Activated CD4-positive, alpha-beta T cell treated with anti-CD3 and anti-CD28 coated beads, Interleukin-2, amount 10 ng/mL, durations not matched to agents 7 days and 5 days (primary cell): ENCODE results near the gene AEBP2. TPM values are rescaled to one million over a fixed set of nuclear protein-coding genes. Genes with fewer than 3 reads are reported as not detected.
"Not testable (repeated sequence)": the region's sequence is repeated elsewhere in the genome, so short reads cannot be mapped to it uniquely, and the experiment has no call there.

ENCODE experiments used
- CTCF ChIA-PET: fragments of 350-600 bp; sonication (Branson Sonifier 250); formaldehyde crosslinking; loops from one replicate; lab custom pipeline; 2021; ENCODE audit warnings: antibody characterized with exemption; lab: Charles Lee
- POLR2A ChIA-PET: fragments of 350-600 bp; sonication (Branson Sonifier 250); formaldehyde crosslinking; loops from one replicate; lab custom pipeline; 2021; ENCODE audit warnings: antibody characterized with exemption; lab: Charles Lee
- DNase-seq: peaks from one replicate; pipeline ENCODE4 v3.0.0-alpha.2; 2020
- H3K27ac Mint-ChIP-seq: one replicate; pipeline ENCODE4 v1.8.0; 2021; ENCODE audit warnings: mild to moderate bottlenecking, moderate library complexity, mixed read lengths
- H3K27me3 Mint-ChIP-seq: one replicate; pipeline ENCODE4 v1.8.0; 2021; ENCODE audit warnings: mixed read lengths
- H3K36me3 Mint-ChIP-seq: one replicate; pipeline ENCODE4 v1.8.0; 2021; ENCODE audit warnings: low read depth, mixed read lengths
- H3K4me1 Mint-ChIP-seq: one replicate; pipeline ENCODE4 v1.8.0; 2021; ENCODE audit warnings: mixed read lengths
- H3K4me3 Mint-ChIP-seq: one replicate; pipeline ENCODE4 v1.8.0; 2021; ENCODE audit warnings: mild to moderate bottlenecking, moderate library complexity, mixed read lengths
- H3K9me3 Mint-ChIP-seq: one replicate; pipeline ENCODE4 v1.8.0; 2021; ENCODE audit warnings: mixed read lengths
- total RNA-seq, 2 experiments: library from RNA; stranded (reverse); gene quantifications; one replicate each; pipeline ENCODE4 v1.2.3, GENCODE V29; 2021

The AEBP2 gene, protein sequence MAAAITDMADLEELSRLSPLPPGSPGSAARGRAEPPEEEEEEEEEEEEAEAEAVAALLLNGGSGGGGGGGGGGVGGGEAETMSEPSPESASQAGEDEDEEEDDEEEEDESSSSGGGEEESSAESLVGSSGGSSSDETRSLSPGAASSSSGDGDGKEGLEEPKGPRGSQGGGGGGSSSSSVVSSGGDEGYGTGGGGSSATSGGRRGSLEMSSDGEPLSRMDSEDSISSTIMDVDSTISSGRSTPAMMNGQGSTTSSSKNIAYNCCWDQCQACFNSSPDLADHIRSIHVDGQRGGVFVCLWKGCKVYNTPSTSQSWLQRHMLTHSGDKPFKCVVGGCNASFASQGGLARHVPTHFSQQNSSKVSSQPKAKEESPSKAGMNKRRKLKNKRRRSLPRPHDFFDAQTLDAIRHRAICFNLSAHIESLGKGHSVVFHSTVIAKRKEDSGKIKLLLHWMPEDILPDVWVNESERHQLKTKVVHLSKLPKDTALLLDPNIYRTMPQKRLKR
- total RNA-seq, result 10 to 100 TPM; 45.8 to 49.1 TPM

DNA sequence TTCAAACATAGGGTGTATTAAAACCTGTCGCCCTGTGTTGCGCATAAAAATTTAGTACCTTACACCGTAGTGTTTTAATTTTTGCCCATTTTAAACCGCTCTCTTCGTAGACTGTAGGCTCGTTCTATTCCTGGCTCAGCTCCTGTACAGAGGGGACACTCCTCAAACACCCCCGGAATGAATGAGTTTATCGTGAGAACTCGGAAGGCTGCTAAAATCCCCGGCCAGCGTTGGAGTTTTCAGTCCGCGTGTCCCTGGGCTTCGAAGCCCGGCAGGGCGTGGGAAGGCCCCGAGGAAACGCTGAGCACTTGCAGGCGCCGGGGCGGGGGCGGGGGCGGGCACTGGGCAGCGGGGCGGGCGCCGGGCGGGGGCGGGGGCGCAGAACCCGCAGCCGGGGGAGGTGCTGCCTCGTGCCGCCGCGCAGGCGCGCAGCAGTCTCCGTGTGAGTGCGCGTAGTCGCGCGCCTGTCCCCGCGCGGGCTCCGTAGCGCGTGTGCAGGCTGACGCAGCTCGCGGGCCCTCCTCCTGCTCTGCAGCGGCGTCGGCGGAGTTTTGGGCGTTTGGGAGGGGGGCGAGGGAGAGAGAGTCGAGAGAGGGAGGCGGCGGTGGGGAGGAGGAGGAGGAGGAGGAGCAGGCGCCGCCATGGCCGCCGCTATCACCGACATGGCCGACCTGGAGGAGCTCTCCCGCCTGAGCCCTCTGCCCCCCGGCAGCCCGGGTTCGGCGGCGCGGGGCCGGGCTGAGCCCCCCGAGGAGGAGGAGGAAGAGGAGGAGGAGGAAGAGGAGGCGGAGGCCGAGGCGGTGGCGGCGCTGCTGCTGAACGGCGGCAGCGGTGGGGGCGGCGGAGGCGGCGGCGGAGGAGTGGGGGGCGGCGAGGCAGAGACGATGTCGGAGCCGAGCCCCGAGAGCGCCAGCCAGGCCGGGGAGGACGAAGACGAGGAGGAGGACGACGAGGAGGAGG lies at the start of gene AEBP2:
Gene AEBP2 (plus strand): TSS at position 434 of the 960 bp plus-strand sequence. CDS start 208 bp downstream, at position 642.
- ChIA-PET POLR2A (no interaction called here), CTCF (no interaction called here)
- H3K4me1 Mint-ChIP-seq, result peaks cover 51% of the 10 kb centered on the region
- peak; percentile 95 for DNase-seq
- peaks cover 29% of the 10 kb centered on the region for H3K36me3 Mint-ChIP-seq
- peak within 1 kb of the TSS; percentile 100 for H3K4me3 Mint-ChIP-seq
- H3K27me3 Mint-ChIP-seq, result no peaks in the 10 kb centered on the region
- peak within 1 kb of the TSS; percentile 98 for H3K27ac Mint-ChIP-seq
- H3K9me3 Mint-ChIP-seq, result peaks cover 8% of the 10 kb centered on the region

DNA sequence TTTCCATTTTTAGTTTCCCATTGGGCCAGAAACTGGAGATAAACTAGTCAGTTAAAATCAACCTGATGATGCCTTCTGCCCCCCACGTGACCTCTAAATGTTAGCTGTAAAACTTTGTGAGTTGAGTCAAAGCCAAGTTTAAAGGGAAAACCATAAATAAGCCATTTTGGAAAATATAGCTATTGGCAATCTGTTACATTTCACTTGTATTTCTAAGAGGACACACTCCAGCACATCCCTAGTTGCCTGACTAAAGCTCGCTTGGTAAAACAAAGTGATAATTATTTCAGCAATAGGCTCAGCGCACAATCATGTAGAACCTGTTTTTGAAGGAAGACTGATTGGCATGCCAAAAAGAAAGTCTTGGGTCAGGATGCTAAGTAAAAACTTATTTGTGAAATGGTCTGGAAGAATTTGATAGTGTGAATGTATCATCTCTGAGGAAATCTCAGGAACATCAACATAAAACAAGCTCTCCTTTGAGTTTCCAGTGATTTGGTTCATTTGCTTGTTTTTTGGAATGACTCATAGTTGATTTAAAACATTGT lies 49.2 kb upstream of the AEBP2 start:
- no peaks in the 10 kb centered on the region for H3K4me1 Mint-ChIP-seq
- ChIA-PET POLR2A (no interaction called here), CTCF (interaction anchor here (0.8 kb wide), 1 partner anchor 21 kb away, joined by 3 read pairs; no protein-coding TSS in a partner anchor)

DNA sequence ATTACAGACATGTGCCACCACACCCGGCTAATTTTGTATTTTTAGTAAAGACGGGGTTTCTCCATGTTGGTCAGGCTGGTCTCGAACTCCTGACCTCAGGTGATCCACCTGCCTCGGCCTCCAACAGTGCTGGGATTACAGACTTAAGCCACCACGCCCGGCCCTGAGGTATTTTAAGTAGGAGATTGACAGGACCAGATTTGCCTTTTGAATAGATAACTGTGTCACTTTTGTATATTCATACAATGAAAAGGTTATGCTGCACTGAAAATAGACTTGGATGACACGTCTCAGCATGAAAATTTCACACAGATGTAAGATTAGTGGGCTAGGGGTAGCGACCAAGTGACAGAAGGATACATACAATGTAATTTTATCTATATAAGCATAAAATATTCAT lies 46.6 kb upstream of the AEBP2 start:
- H3K36me3 Mint-ChIP-seq, DNase-seq, H3K27ac Mint-ChIP-seq, H3K4me1 Mint-ChIP-seq, H3K4me3 Mint-ChIP-seq, H3K9me3 Mint-ChIP-seq, CTCF ChIA-PET, H3K27me3 Mint-ChIP-seq, POLR2A ChIA-PET: not testable (repeated sequence)

More for the DNA sequence above, 49.2 kb upstream of the AEBP2 start:
- H3K27ac Mint-ChIP-seq, result no peak overlapping the region
- no peaks in the 10 kb centered on the region for H3K36me3 Mint-ChIP-seq
- no peaks in the 10 kb centered on the region for H3K27me3 Mint-ChIP-seq
- no peak overlapping the region for H3K4me3 Mint-ChIP-seq
- no peak for DNase-seq
- no peaks in the 10 kb centered on the region for H3K9me3 Mint-ChIP-seq

DNA sequence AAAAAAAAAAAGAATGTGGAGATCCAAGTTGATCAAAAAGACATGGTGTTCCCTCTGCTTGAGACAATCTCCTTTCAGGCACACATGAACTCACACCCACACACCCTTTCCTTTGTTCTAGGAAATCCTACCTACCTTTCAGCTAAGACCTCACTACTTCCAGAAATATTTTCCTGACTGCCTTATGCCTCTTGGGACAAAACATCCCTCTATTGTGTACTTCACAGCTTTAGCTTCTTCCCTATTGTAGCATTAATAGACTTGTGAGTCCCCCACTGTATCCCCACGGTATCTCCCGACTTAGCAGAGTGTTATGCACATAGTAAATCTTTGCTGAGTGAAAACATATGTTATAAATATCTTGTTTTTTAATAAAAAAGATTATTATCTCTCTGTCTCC lies 44.9 kb upstream of the AEBP2 start:
- DNase-seq, result no peak
- Mint-ChIP-seq H3K27ac (no peak overlapping the region), H3K27me3 (no peaks in the 10 kb centered on the region), H3K4me3 (no peak overlapping the region), H3K9me3 (no peaks in the 10 kb centered on the region), H3K36me3 (no peaks in the 10 kb centered on the region), H3K4me1 (no peaks in the 10 kb centered on the region)
- POLR2A ChIA-PET, result no interaction called here
- CTCF ChIA-PET, result interaction anchor here (0.8 to 1.0 kb wide), 2 partner anchors 10 to 19 kb away, joined by 3 read pairs; no protein-coding TSS in a partner anchor

DNA sequence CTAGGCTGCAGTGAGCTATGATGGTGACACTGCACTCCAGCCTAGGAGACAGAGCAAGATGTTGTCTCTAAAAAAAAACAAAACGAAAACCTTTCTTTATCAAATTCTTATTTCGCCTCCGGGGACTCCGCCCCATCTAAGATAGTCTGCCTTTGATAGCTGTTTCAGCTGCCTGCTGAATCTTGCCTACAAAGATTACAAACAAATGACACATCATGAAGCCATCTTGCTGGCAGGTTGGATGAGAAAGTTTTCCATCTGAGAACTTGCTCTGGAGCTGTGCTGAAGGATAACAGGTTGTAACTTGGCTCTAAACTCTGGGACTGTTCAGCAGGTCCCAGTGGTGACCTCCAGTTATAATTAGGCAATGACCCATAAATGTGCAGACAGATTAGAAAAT lies 41.8 kb upstream of the AEBP2 start:
- Mint-ChIP-seq H3K27me3 (no peaks in the 10 kb centered on the region), H3K36me3 (no peaks in the 10 kb centered on the region), H3K27ac (no peak overlapping the region), H3K4me3 (no peak overlapping the region), H3K9me3 (no peaks in the 10 kb centered on the region), H3K4me1 (no peaks in the 10 kb centered on the region)
- no peak for DNase-seq
- CTCF ChIA-PET, result interaction anchor here (0.7 to 2.0 kb wide), 3 partner anchors 11 to 208 kb away, joined by 4 to 9 read pairs (median 5); no protein-coding TSS in a partner anchor
- POLR2A ChIA-PET, result no interaction called here

DNA sequence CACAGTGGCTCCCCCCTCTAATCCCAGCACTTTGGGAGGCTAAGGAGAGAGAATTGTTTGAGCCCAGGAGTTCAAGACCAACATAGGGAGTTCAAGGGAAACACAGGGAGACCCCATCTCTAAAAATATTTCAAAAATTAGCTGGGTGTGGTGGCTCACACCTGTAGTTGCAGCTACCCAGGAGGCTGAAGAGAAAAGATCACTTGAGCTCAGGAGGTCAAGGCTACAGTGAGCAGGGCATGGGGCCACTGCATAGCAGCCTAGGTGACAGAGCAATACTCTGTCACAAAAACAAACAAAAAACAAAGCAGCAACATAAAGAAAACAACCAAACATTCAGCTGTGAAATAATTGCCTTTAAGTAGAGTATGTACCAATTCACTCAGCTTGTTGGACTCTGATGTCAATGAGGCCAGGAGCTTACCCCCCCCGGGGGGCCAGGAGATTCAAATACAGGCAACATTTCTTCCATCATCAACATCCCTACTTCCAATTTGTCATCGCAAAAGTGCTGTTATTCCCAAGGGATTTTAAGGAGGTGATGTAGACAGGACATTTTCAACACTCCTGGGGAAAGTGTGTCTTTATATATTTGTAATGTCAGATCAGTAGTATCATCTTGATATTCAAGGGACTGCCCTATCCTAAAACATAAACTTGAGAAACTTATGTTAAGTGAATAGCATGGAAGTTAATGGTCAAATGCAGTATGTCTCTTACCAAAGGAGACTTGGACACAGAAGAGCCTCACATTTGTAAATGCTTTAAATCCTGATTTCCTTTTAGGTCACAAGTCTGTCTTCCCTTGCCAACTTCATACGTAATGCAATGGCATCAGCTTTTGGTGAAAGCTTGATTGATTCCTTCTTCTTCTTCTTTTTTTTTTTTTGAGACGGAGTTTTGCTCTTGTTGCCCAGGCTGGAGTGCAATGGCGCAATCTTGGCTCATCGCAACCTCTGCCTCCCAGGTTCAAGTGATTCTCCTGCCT lies 40.6 kb upstream of the AEBP2 start:
- Mint-ChIP-seq H3K4me3 (no peak overlapping the region), H3K36me3 (no peaks in the 10 kb centered on the region), H3K9me3 (no peaks in the 10 kb centered on the region), H3K27ac (no peak overlapping the region), H3K4me1 (peaks cover 5% of the 10 kb centered on the region), H3K27me3 (no peaks in the 10 kb centered on the region)
- ChIA-PET POLR2A (no interaction called here), CTCF (interaction anchor here (2.0 kb wide), 1 partner anchor 12 kb away, joined by 9 read pairs; no protein-coding TSS in a partner anchor)
- DNase-seq, result no peak

DNA sequence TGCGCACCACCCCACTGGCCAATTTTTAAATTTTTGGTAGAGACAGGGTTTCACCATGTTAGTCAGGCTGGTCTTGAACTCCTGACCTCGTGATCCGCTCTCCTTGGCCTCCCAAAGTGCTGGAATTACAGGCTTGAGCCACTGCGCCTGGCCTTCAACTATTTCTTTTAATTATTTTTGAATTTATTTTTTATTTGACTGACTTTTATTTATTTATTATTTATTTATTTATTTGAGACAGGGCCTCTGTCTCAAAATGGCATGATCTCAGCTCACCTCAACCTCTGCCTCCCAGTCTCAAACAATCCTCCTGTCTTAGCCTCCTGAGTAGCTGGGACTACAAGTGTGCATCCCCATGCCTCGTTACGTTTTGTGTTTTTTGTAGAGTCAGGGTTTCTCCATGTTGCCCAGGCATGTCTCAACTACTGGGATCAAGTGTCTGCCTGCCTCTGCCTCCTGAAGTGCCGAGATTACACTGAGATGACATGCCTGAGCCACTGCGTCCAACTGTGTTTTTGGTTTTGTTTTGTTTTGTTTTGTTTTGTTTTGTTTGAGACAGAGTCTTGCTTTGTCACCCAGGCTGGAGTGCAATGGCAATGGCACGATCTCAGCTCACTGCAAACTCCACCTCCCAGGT lies 38.5 kb upstream of the AEBP2 start:
- DNase-seq, CTCF ChIA-PET, H3K4me3 Mint-ChIP-seq, POLR2A ChIA-PET, H3K9me3 Mint-ChIP-seq, H3K36me3 Mint-ChIP-seq, H3K27ac Mint-ChIP-seq, H3K27me3 Mint-ChIP-seq: not testable (repeated sequence)
- H3K4me1 Mint-ChIP-seq, result peaks cover 15% of the 10 kb centered on the region

DNA sequence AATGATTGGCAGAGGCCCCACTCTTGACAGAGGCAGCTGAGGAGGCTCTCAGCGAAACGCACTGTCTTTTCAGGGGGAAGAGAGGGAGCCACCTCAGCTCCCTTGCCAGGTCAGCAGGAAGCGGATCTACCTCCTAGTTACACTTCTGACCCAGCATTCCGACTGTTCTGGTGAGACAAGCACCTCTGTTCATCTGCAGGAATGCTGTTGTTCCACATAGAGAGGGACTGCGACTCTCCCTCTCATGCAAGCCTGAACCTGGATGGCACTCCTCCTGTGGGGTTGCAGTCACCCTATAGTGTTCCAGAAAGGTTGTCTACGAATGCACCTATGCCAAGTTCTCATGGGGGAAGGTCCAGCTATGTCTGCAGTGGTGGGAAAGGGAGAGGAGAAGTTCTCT lies 37.1 kb upstream of the AEBP2 start:
- no peaks in the 10 kb centered on the region for H3K27me3 Mint-ChIP-seq
- DNase-seq, result no peak
- H3K27ac Mint-ChIP-seq, result no peak overlapping the region
- H3K4me3 Mint-ChIP-seq, result no peak overlapping the region
- peaks cover 6% of the 10 kb centered on the region for H3K36me3 Mint-ChIP-seq
- peaks cover 15% of the 10 kb centered on the region for H3K4me1 Mint-ChIP-seq
- CTCF ChIA-PET, result interaction anchor here (0.6 to 2.0 kb wide), 2 partner anchors 19 to 80 kb away, joined by 4 to 5 read pairs; no protein-coding TSS in a partner anchor
- POLR2A ChIA-PET, result no interaction called here
- H3K9me3 Mint-ChIP-seq, result peaks cover 9% of the 10 kb centered on the region

DNA sequence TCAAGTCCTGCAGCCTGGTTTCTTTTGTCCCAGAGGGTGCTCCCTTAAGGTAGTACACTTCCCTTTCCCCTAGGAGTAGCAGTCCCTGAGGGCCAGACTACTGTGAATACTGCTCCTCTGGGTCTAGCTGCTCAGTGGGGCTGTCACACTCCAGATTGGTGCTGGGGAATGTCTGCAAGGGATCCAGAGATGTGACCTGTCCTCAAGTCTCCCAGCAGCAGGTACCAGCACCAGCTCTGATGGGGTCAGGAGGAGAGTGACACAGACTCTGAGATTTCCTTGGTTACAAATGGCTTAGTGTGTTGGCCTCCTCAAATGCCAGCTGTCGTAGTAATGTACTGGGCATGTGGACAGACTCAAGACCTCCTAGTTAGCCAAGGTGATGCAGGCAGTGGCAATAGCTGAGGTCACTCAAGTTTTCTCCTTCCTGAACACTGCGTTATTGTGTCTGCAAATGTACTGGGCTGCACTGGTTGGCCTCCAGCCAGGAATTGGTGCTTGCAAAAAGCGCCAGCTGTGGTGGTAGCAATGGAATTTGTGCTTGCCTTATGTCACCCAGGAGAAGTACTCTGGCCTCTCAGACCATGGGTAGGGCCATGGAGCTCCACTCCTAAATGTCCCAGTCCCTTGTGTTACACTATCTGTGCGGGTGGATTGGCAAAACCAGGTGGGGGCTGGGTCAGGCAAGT lies 36.4 kb upstream of the AEBP2 start:
- Mint-ChIP-seq H3K36me3 (peaks cover 6% of the 10 kb centered on the region), H3K27me3 (no peaks in the 10 kb centered on the region), H3K9me3 (peaks cover 9% of the 10 kb centered on the region), H3K4me3 (no peak overlapping the region), H3K27ac (peak overlapping the region; percentile 5), H3K4me1 (peaks cover 15% of the 10 kb centered on the region)
- ChIA-PET CTCF (interaction anchor here (0.6 to 2.0 kb wide), 5 partner anchors 9 to 80 kb away, joined by 3 to 5 read pairs (median 4); no protein-coding TSS in a partner anchor), POLR2A (no interaction called here)
- DNase-seq, result no peak

DNA sequence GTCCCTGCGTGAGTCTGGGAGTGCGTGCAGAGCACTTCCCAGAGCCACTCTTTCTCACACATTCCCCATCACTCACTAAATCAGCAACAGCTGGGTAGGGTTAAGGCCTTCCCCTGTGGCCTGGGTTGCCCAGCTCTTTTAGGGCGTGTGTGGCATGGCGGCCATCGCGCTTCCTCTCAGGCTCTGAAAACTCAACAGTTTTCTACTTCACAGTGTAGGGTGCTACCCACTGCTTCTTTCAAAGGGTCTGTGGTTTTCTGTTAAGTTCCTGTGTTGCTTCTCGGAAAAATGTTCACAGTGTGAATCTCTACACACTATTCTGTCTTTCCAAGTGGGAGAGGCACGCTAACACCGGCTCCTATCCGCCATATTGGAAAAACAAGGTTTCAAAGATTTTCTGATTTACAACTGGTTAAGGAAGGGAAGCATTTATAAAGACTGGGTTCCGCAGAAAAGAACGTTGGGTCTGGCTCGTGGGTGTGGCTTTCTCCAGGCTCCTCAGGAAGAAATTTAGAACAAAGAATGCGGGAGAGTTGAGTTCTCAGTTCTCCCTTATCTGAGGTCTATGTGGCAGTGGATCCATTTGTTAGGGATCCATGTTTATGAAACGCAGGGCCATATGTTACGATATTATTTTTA lies 34.9 kb upstream of the AEBP2 start:
- peak overlapping the region; percentile 89 for H3K27ac Mint-ChIP-seq
- peaks cover 15% of the 10 kb centered on the region for H3K4me1 Mint-ChIP-seq
- POLR2A ChIA-PET, result no interaction called here
- no peaks in the 10 kb centered on the region for H3K27me3 Mint-ChIP-seq
- H3K9me3 Mint-ChIP-seq, result peaks cover 9% of the 10 kb centered on the region
- H3K4me3 Mint-ChIP-seq, result no peak overlapping the region
- peak; percentile 34 for DNase-seq
- peaks cover 6% of the 10 kb centered on the region for H3K36me3 Mint-ChIP-seq
- CTCF ChIA-PET, result interaction anchor here (1.1 to 2.0 kb wide), 4 partner anchors 8 to 21 kb away, joined by 3 to 5 read pairs (median 4); no protein-coding TSS in a partner anchor
